Stimulated activated CD8-positive, alpha-beta memory T cell treated with anti-CD3 and anti-CD28 coated beads, Interleukin-2, amount 100 ng/mL, for 1 hour (primary cell): ENCODE data around the gene KLHL9.

ENCODE experiments used
- DNase-seq, 2 donors: peaks; one replicate each; pipeline ENCODE4 v3.0.0-alpha.2; 2020; ENCODE audit warnings: low read depth in 2 of 2

KLHL9 gene

GRCh38 chr9:21317956-21318923 lies 17.0 kb downstream of the KLHL9 start:
- DNase-seq = no peak

GRCh38 chr9:21316860-21317259 lies 18.3 kb downstream of the KLHL9 start:
- no peak for DNase-seq

GRCh38 chr9:21316032-21316842 lies 19.0 kb downstream of the KLHL9 start:
- DNase-seq = no peak

GRCh38 chr9:21314152-21314551 lies 21.1 kb downstream of the KLHL9 start:
- DNase-seq = no peak

- DNase-seq = no peak
Observed at GRCh38 chr9:21311889-21312288, 23.3 kb downstream of the KLHL9 start.

GRCh38 chr9:21305213-21305612 lies 30.0 kb downstream of the KLHL9 start, which contains the start of gene IFNA5:
Gene IFNA5, minus strand, starts transcription at chr9:21305313. Its CDS starts 57 bp downstream, at chr9:21305256.
- DNase-seq = no peak

- DNase-seq = no peak
Observed at GRCh38 chr9:21295992-21296391, 39.2 kb downstream of the KLHL9 start.

GRCh38 chr9:21294904-21295538 lies 40.2 kb downstream of the KLHL9 start:
- DNase-seq = no peak

- no peak for DNase-seq
Observed at GRCh38 chr9:21294364-21294774, 40.8 kb downstream of the KLHL9 start.

GRCh38 chr9:21289848-21290247 lies 45.4 kb downstream of the KLHL9 start:
- DNase-seq = no peak

GRCh38 chr9:21287280-21287679 lies 47.9 kb downstream of the KLHL9 start:
- no peak for DNase-seq

- DNase-seq = no peak
Observed at GRCh38 chr9:21286659-21287058, 48.5 kb downstream of the KLHL9 start.

- DNase-seq = no peak
Observed at GRCh38 chr9:21286099-21286498, 49.1 kb downstream of the KLHL9 start.

- DNase-seq = no peak
Observed at GRCh38 chr9:21281275-21281674, 53.9 kb downstream of the KLHL9 start.
